RWPE1 (cell line): ENCODE results near the gene LZIC.
A peak's percentile ranks its signal among the peaks of the same experiment; 100 is the strongest.

ENCODE experiments used
- CTCF ChIA-PET: fragments of 350-600 bp; sonication (Branson Sonifier 250); formaldehyde crosslinking; extraction: SDS; loops from one replicate; lab custom pipeline; 2021; lab: Yijun Ruan, JAX
- POLR2A ChIA-PET: fragments of 400-600 bp; formaldehyde crosslinking; extraction: SDS; loops from one replicate; lab custom pipeline; 2020; ENCODE audit warnings: antibody characterized with exemption; ENCODE audit not compliant: low non-redundant PET; lab: Yijun Ruan, JAX
- DNase-seq: peaks from one replicate; pipeline ENCODE4 v3.0.0; 2012; ENCODE audit warnings: low spot score
- H3K27ac ChIP-seq: fragments of 450-650 bp; 2 replicates; pipeline ENCODE4 v1.5.1; 2017
- CTCF ChIP-seq: fragments of 450-650 bp; conservative IDR thresholded peaks from 2 replicates; pipeline ENCODE4 v1.5.1; 2017; ENCODE audit warnings: low read depth, mild to moderate bottlenecking

LZIC gene

GRCh38 chr1:9912264-9912936 is 30.8 kb downstream of the LZIC start:
- H3K27ac ChIP-seq = no peak overlapping the region
- TF ChIP-seq CTCF = no peak
- ChIA-PET POLR2A (no interaction called here), CTCF (interaction anchor here (0.7 kb wide), 1 partner anchor 44 kb away, joined by 3 read pairs; no protein-coding TSS in a partner anchor)
- no peak for DNase-seq

GRCh38 chr1:9910423-9911178 is 32.6 kb downstream of the LZIC start:
- TF ChIP-seq CTCF = no peak
- CTCF ChIA-PET = no interaction called here
- POLR2A ChIA-PET = interaction anchor here (0.8 kb wide), 1 partner anchor 20 kb away, joined by 10 read pairs; no protein-coding TSS in a partner anchor
- peak overlapping the region; percentile 96 for H3K27ac ChIP-seq
- peak; percentile 98 for DNase-seq

GRCh38 chr1:9910076-9910422 is 33.1 kb downstream of the LZIC start, which contains the start of gene CTNNBIP1:
Gene CTNNBIP1, minus strand, starts transcription at chr1:9910269. Its CDS starts 38,205 bp downstream, at chr1:9872064.
- TF ChIP-seq CTCF = no peak
- peak within 1 kb of the TSS; percentile 96 for H3K27ac ChIP-seq
- DNase-seq = no peak
- ChIA-PET CTCF (no interaction called here), POLR2A (interaction anchor here (0.8 kb wide), 1 partner anchor 19 kb away, joined by 10 read pairs; no protein-coding TSS in a partner anchor)

- ChIA-PET CTCF (interaction anchor here (0.8 kb wide), 1 partner anchor 34 kb away, joined by 4 read pairs; no protein-coding TSS in a partner anchor), POLR2A (no interaction called here)
- peak overlapping the region; percentile 96 for H3K27ac ChIP-seq
- peak; percentile 30 for DNase-seq
- no peak for TF ChIP-seq CTCF
These were observed 33.8 kb downstream of the LZIC start for GRCh38 chr1:9909234-9910046.

- POLR2A ChIA-PET = interaction anchor here (1.9 kb wide), 1 partner anchor 18 kb away, joined by 6 read pairs; no protein-coding TSS in a partner anchor
- peak overlapping the region; percentile 96 for H3K27ac ChIP-seq
- no peak for DNase-seq
- no peak for TF ChIP-seq CTCF
- CTCF ChIA-PET = interaction anchor here (0.8 kb wide), 1 partner anchor 33 kb away, joined by 4 read pairs; no protein-coding TSS in a partner anchor
These were observed 34.3 kb downstream of the LZIC start for GRCh38 chr1:9908871-9909233.

GRCh38 chr1:9907441-9907840 is 35.8 kb downstream of the LZIC start:
- H3K27ac ChIP-seq = peak overlapping the region; percentile 96
- no peak for DNase-seq
- POLR2A ChIA-PET = interaction anchor here (1.3 to 1.9 kb wide), 2 partner anchors 17 to 30 kb away, joined by 5 to 6 read pairs; no protein-coding TSS in a partner anchor
- CTCF ChIA-PET = no interaction called here
- TF ChIP-seq CTCF = no peak
